Esophagus muscularis mucosa (tissue), 4 donors: ENCODE data around the gene UBASH3B.

Experiments
- EP300 ChIP-seq: sonication (generic); formaldehyde crosslinking; IDR thresholded peaks from one replicate; pipeline ENCODE4 v1.6.1; 2017; ENCODE audit warnings: antibody characterized with exemption
- POLR2AphosphoS5 ChIP-seq, 2 donors: sonication (generic); formaldehyde crosslinking; IDR thresholded peaks; one replicate each; pipeline ENCODE4 v1.6.1; 2017; ENCODE audit warnings: antibody characterized with exemption in 2 of 2
- TF ChIP-seq, protein P1 (sequence below), 3 experiments: fragments of 200-600 bp in 2 of 3; fragments of 450-650 bp in 1 of 3; sonication (generic) in 2 of 3; IDR thresholded peaks; one replicate each; pipeline ENCODE4 v1.5.1; 2017 to 2019; ENCODE audit warnings: antibody characterized with exemption in 3 of 3, mild to moderate bottlenecking in 2 of 3, moderate library complexity in 1 of 3

DNA sequence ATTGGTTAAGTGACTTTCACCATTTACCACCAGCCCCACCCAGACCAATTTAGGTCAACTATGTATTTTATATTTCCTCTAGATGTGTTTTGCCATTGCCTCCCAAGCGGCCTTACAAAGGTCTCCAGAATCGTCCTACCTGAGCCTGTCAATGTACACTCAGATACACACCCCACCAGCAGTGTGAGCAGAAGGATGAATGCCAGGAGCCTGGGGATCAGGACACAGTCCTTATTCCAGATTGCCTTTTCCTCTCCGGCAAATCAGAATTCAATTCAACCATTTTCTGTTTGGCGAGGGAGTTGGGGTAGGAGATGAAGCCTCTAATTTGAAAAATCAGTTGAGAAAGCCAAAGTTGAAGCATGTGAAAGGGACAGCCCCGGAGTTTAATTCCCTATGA lies 147.4 kb downstream of the UBASH3B start:
- TF ChIP-seq, protein P1, sequence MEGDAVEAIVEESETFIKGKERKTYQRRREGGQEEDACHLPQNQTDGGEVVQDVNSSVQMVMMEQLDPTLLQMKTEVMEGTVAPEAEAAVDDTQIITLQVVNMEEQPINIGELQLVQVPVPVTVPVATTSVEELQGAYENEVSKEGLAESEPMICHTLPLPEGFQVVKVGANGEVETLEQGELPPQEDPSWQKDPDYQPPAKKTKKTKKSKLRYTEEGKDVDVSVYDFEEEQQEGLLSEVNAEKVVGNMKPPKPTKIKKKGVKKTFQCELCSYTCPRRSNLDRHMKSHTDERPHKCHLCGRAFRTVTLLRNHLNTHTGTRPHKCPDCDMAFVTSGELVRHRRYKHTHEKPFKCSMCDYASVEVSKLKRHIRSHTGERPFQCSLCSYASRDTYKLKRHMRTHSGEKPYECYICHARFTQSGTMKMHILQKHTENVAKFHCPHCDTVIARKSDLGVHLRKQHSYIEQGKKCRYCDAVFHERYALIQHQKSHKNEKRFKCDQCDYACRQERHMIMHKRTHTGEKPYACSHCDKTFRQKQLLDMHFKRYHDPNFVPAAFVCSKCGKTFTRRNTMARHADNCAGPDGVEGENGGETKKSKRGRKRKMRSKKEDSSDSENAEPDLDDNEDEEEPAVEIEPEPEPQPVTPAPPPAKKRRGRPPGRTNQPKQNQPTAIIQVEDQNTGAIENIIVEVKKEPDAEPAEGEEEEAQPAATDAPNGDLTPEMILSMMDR (IDR thresholded peaks at IDR 0.05): no peak
- no peak for TF ChIP-seq POLR2AphosphoS5 (IDR thresholded peaks at IDR 0.05)
- no peak for TF ChIP-seq EP300
